Gastrocnemius medialis (tissue), 4 donors: ENCODE measurements around the gene SAMD11.

Experiments
- POLR2A ChIP-seq, 2 donors: fragments of 450-650 bp; IDR thresholded peaks; one replicate each; pipeline ENCODE4 v1.6.1; 2017; ENCODE audit warnings: antibody characterized with exemption in 2 of 2, mild to moderate bottlenecking in 2 of 2, moderate library complexity in 2 of 2
- TF ChIP-seq, protein P1 (sequence below), 5 experiments: fragments of 450-650 bp in 3 of 5; fragments of 200-600 bp in 2 of 5; sonication (generic) in 2 of 5; IDR thresholded peaks in 4 of 5; conservative IDR thresholded peaks in 1 of 5; 1 replicate in 4 of 5; 2 replicates in 1 of 5; pipeline ENCODE4 v1.5.1; 2016 to 2019; ENCODE audit warnings: antibody characterized with exemption in 5 of 5, mild to moderate bottlenecking in 3 of 5, moderate library complexity in 3 of 5

DNA sequence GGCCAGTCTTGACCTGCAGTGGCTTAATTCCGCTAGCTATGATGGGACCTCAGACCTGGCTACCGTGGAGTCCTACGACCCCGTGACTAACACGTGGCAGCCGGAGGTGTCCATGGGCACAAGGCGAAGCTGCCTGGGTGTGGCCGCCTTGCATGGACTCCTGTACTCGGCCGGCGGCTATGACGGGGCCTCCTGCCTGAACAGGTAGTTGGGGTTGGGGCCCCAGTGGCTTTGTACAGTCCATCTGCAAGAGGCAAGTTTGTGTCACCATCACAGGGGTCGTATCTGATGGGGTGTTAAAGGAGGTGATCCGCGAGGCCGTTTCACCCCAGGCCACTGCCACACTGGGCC is 39.6 kb downstream of the SAMD11 start:
- TF ChIP-seq, protein P1, sequence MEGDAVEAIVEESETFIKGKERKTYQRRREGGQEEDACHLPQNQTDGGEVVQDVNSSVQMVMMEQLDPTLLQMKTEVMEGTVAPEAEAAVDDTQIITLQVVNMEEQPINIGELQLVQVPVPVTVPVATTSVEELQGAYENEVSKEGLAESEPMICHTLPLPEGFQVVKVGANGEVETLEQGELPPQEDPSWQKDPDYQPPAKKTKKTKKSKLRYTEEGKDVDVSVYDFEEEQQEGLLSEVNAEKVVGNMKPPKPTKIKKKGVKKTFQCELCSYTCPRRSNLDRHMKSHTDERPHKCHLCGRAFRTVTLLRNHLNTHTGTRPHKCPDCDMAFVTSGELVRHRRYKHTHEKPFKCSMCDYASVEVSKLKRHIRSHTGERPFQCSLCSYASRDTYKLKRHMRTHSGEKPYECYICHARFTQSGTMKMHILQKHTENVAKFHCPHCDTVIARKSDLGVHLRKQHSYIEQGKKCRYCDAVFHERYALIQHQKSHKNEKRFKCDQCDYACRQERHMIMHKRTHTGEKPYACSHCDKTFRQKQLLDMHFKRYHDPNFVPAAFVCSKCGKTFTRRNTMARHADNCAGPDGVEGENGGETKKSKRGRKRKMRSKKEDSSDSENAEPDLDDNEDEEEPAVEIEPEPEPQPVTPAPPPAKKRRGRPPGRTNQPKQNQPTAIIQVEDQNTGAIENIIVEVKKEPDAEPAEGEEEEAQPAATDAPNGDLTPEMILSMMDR (IDR thresholded peaks at IDR 0.05 in 4 of 5, conservative IDR thresholded peaks at IDR 0.05 in 1 of 5): no peak
- no peak for TF ChIP-seq POLR2A (IDR thresholded peaks at IDR 0.05)
